Measurements from ENCODE around the gene SLC6A16. TPM values are rescaled to one million over a fixed set of nuclear protein-coding genes. Genes with fewer than 3 reads are reported as not detected.

Gene SLC6A16
- total and polyA plus RNA-seq, 2 experiments from 2014 or later, result 0.27 TPM

DNA sequence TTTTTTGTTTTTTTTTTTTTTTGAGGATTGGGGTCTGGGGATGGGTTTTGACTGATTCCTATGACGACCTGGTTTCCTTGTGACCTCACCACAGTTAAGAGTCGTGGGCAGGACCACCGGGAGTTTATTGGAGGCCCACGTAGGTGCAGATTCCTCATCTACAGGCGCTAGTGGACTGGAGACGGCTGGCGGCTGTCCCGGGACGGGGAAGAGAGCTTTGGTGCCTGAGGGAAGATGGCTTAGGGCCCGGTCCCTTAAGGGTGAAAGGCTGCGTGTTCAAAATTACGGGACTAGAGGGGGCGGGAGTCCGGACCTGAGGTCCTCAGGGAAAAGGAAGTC, 37.9 kb upstream of the SLC6A16 start:
- no peaks in the 10 kb centered on the region for H3K27me3 ChIP-seq
- peak overlapping the region; percentile 75 for H3K4me2 ChIP-seq
- DNase-seq (ENCODE audit: low spot score), result peak; percentile 65
- TF ChIP-seq EZH2phosphoT487 (IDR thresholded peaks at IDR 0.05; ENCODE audit: low read depth, severe bottlenecking, unreplicated experiment), result no peak
- TF ChIP-seq, protein P1, sequence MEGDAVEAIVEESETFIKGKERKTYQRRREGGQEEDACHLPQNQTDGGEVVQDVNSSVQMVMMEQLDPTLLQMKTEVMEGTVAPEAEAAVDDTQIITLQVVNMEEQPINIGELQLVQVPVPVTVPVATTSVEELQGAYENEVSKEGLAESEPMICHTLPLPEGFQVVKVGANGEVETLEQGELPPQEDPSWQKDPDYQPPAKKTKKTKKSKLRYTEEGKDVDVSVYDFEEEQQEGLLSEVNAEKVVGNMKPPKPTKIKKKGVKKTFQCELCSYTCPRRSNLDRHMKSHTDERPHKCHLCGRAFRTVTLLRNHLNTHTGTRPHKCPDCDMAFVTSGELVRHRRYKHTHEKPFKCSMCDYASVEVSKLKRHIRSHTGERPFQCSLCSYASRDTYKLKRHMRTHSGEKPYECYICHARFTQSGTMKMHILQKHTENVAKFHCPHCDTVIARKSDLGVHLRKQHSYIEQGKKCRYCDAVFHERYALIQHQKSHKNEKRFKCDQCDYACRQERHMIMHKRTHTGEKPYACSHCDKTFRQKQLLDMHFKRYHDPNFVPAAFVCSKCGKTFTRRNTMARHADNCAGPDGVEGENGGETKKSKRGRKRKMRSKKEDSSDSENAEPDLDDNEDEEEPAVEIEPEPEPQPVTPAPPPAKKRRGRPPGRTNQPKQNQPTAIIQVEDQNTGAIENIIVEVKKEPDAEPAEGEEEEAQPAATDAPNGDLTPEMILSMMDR (IDR thresholded peaks at IDR 0.05; ENCODE audit: poor library complexity), result no peak
- no peak for TF ChIP-seq EZH2 (IDR thresholded peaks at IDR 0.05; ENCODE audit: borderline replicate concordance)
- under 1% methylated on average over 14 of the region's 14 CpGs for WGBS (ENCODE audit: low lambda C conversion rate, missing lambda C conversion rate)
- H3K4me3 ChIP-seq, result peak overlapping the region; percentile 95
- no peaks in the 10 kb centered on the region for H3K36me3 ChIP-seq (replicated peaks; ENCODE audit: insufficient read depth, low read depth)
- H2AFZ ChIP-seq, result peak overlapping the region; percentile 8
- H3K4me1 ChIP-seq (ENCODE audit: insufficient read depth), result no peaks in the 10 kb centered on the region
- peaks cover 35% of the 10 kb centered on the region for H3K79me2 ChIP-seq
- H3K9me2 ChIP-seq (replicated peaks; ENCODE audit: insufficient read depth), result no peaks in the 10 kb centered on the region
- no peaks in the 10 kb centered on the region for H4K20me1 ChIP-seq (ENCODE audit: insufficient read depth, poor library complexity, severe bottlenecking)
- H3K27ac ChIP-seq, result peak overlapping the region; percentile 98
- no peaks in the 10 kb centered on the region for H3K9me3 ChIP-seq (ENCODE audit: low read depth)

DNA sequence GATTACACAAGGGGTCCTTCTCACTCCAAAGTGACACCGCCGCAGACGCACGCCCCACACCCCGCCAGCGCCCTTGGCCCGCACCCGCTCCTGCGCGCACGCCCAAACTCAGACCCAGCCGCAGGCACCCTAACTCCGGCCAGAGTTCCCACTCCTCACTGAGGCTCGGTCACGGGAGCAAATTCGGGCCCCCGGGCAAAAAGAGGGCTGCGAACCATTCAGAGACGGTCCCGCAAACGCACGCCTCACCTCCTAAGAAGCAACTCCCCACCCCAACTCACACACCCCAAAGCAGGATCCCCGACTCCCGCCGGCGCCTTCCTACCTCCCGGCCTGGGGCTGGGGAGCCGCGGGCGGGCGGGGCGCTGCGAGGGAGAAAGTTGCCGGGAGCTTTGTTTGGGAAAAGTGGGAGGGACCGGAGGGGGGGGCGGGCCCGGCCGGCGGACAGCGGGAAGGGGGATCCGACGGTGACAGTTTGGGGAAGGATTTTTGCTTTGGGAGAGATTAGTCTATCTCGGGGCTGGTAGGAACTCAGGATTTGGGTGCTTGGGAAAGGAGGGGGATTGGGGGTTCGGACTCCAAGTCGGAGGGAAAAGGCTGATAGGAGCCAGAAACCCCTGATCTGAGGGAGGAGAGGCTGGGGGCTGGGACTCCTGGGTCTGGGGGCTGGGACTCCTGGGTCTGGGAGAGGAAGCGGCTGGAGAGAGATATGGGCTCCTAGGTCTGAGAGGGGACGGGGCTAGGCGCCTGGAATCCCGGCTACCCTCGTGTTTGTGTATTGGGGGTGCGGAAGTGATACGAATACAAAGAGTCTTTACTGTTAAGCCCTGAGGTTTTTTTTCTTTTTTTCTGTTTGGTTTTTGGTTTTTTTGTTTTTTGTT, 37.3 kb upstream of the SLC6A16 start, which contains the start of gene TEAD2:
TSS of gene TEAD2 (minus strand) at position 369 of the 881 bp plus-strand sequence. CDS start 2,341 bp downstream, outside the sequence.
- Histone ChIP-seq H3K4me2 (peak within 1 kb of the TSS; percentile 75), H4K20me1 (ENCODE audit: insufficient read depth, poor library complexity, severe bottlenecking) (peaks cover 3% of the 10 kb centered on the region), H3K27me3 (no peaks in the 10 kb centered on the region), H3K4me1 (ENCODE audit: insufficient read depth) (no peaks in the 10 kb centered on the region), H3K79me2 (peaks cover 41% of the 10 kb centered on the region), H3K36me3 (replicated peaks; ENCODE audit: insufficient read depth, low read depth) (no peaks in the 10 kb centered on the region), H3K4me3 (peak within 1 kb of the TSS; percentile 95), H3K27ac (peak within 1 kb of the TSS; percentile 98), H2AFZ (peak within 1 kb of the TSS; percentile 8), H3K9me2 (replicated peaks; ENCODE audit: insufficient read depth) (no peaks in the 10 kb centered on the region), H3K9me3 (ENCODE audit: low read depth) (no peaks in the 10 kb centered on the region)
- 2% methylated on average over 40 of the region's 52 CpGs for WGBS (ENCODE audit: low lambda C conversion rate, missing lambda C conversion rate)
- DNase-seq (ENCODE audit: low spot score), result peak; percentile 85
- TF ChIP-seq, protein P1 (IDR thresholded peaks at IDR 0.05; ENCODE audit: poor library complexity), result no peak
- TF ChIP-seq EZH2 (IDR thresholded peaks at IDR 0.05; ENCODE audit: borderline replicate concordance) (no peak), EZH2phosphoT487 (IDR thresholded peaks at IDR 0.05; ENCODE audit: low read depth, severe bottlenecking, unreplicated experiment) (no peak)

DNA sequence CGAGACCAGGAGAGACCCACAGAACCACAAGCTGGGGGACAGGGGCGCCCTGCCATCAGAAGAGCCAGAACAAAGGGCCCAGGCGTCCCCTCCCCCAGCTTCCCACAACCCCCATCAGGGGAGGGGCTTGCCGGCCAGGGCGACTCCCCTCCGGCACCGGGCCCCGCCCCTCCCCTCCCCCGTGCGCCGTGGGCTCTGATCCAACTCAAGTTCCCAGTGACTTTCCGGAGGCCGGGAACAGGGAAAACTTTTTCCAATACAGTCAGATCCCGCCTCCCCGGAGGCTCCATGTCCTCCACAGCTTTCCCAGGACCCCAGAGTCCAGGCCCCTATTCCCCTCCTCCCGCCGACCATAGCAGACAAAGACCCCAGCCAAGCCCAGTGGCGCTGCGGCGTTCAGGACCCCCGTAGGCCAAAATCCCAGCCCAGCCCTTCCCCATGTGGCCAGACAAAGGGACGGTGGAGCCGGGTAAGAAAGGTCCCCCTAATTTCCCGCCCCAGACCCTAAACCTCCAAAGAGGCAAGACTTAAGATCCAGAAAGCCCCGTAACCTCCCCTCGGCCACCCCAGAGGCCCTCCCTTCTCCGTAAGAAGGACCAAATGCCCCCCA, 36.6 kb upstream of the SLC6A16 start:
- Histone ChIP-seq H3K4me2 (peak overlapping the region; percentile 75), H2AFZ (peak overlapping the region; percentile 8), H3K4me3 (peak overlapping the region; percentile 95), H3K27me3 (no peaks in the 10 kb centered on the region), H3K9me2 (replicated peaks; ENCODE audit: insufficient read depth) (no peaks in the 10 kb centered on the region), H4K20me1 (ENCODE audit: insufficient read depth, poor library complexity, severe bottlenecking) (peaks cover 3% of the 10 kb centered on the region), H3K27ac (peak overlapping the region; percentile 98), H3K36me3 (replicated peaks; ENCODE audit: insufficient read depth, low read depth) (no peaks in the 10 kb centered on the region), H3K9me3 (ENCODE audit: low read depth) (no peaks in the 10 kb centered on the region), H3K4me1 (ENCODE audit: insufficient read depth) (no peaks in the 10 kb centered on the region), H3K79me2 (peaks cover 41% of the 10 kb centered on the region)
- peak; percentile 94 for DNase-seq (ENCODE audit: low spot score)
- WGBS (ENCODE audit: low lambda C conversion rate, missing lambda C conversion rate), result 1% methylated on average over 16 of the region's 27 CpGs
- TF ChIP-seq EZH2 (IDR thresholded peaks at IDR 0.05; ENCODE audit: borderline replicate concordance), result no peak

Data from hepatocyte (in vitro differentiated cells).